Measurements from ENCODE around the gene TIGAR.

TIGAR gene

GRCh38 chr12:4320853-4321701, at the start of gene TIGAR:
TSS of gene TIGAR (plus strand) at chr12:4321213. CDS start at chr12:4321272, 59 bp downstream.
- peak; percentile 76 for DNase-seq (ENCODE audit: low read depth, low spot score)

GRCh38 chr12:4271717-4272423, 49.1 kb upstream of the TIGAR start:
- DNase-seq (ENCODE audit: low read depth, low spot score): no peak

- DNase-seq (ENCODE audit: low read depth, low spot score): no peak
Observed at GRCh38 chr12:4272424-4273272, 48.4 kb upstream of the TIGAR start.

- no peak for DNase-seq (ENCODE audit: low read depth, low spot score)
Observed at GRCh38 chr12:4273273-4273651, 47.8 kb upstream of the TIGAR start.

GRCh38 chr12:4273652-4274395, 47.2 kb upstream of the TIGAR start, which contains the start of gene CCND2:
TSS of gene CCND2 (plus strand) at chr12:4273762. CDS start at chr12:4274041, 279 bp downstream.
- peak; percentile 93 for DNase-seq (ENCODE audit: low read depth, low spot score)

GRCh38 chr12:4274396-4275015, 46.5 kb upstream of the TIGAR start:
- no peak for DNase-seq (ENCODE audit: low read depth, low spot score)

GRCh38 chr12:4275016-4275869, 45.8 kb upstream of the TIGAR start:
- DNase-seq (ENCODE audit: low read depth, low spot score): no peak

- DNase-seq (ENCODE audit: low read depth, low spot score): no peak
Observed at GRCh38 chr12:4275870-4276301, 45.1 kb upstream of the TIGAR start.

- DNase-seq (ENCODE audit: low read depth, low spot score): no peak
Observed at GRCh38 chr12:4276524-4277204, 44.3 kb upstream of the TIGAR start.

- DNase-seq (ENCODE audit: low read depth, low spot score): no peak
Observed at GRCh38 chr12:4277205-4277543, 43.8 kb upstream of the TIGAR start.

- DNase-seq (ENCODE audit: low read depth, low spot score): no peak
Observed at GRCh38 chr12:4277857-4278256, 43.2 kb upstream of the TIGAR start.

GRCh38 chr12:4278329-4279197, 42.5 kb upstream of the TIGAR start:
- DNase-seq (ENCODE audit: low read depth, low spot score): no peak

GRCh38 chr12:4279198-4279690, 41.8 kb upstream of the TIGAR start:
- no peak for DNase-seq (ENCODE audit: low read depth, low spot score)

- no peak for DNase-seq (ENCODE audit: low read depth, low spot score)
Observed at GRCh38 chr12:4280351-4281163, 40.5 kb upstream of the TIGAR start.

GRCh38 chr12:4281173-4281654, 39.8 kb upstream of the TIGAR start:
- DNase-seq (ENCODE audit: low read depth, low spot score): no peak

GRCh38 chr12:4282103-4282891, 38.7 kb upstream of the TIGAR start:
- DNase-seq (ENCODE audit: low read depth, low spot score): no peak
